ENCODE results near the gene MAP4K4. TPM values are rescaled to one million over a fixed set of nuclear protein-coding genes. Genes with fewer than 3 reads are reported as not detected.

The MAP4K4 gene
- polyA plus RNA-seq, 1 experiment = 158 TPM

DNA sequence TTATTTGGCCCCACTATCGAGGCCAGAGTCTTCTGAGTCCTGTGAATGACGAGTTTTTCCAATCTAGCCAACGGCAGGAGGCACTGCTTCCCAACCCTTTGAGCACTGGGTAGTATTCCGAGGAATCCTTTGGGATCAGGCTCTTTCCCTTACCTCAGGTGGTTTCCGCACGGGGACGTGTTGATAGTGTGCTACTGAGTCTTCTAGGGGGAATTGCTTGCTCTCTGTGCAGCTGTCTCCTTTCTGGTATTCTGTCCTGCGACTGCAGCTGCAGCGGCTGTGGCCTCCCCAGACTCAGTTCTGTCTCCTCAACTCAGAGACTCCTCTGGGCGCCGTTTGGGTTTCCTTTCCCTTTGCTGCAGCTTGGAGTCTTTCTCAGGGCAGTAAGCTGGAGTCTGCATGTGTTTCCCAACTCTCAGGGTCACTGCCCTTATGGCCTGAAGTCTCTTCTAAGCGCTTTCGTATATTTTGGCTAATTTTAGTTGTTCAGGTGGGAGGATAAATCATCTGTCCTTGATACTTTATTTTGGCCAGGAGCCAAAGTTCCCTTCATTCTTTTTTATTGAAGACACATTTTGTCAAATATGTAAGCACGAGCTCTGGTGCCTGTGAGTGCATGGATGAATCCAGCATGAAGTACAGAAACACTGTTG is 118.4 kb downstream of the MAP4K4 start:
- POLR2A ChIA-PET = interaction anchor here (1.0 kb wide), 1 partner anchor 436 kb away, joined by 3 read pairs; no protein-coding TSS in a partner anchor
- no peak for DNase-seq (ENCODE audit: low read depth, low spot score)
- CTCF ChIA-PET = interaction anchor here (0.7 to 1.7 kb wide), 3 partner anchors 15 to 398 kb away, joined by 3 to 6 read pairs (median 5); no protein-coding TSS in a partner anchor
- Histone ChIP-seq H3K27me3 (ENCODE audit: control insufficient read depth, insufficient read depth, low read length) (no peaks in the 10 kb centered on the region), H3K4me3 (ENCODE audit: low read depth, low read length) (no peak overlapping the region), H3K9me3 (ENCODE audit: control insufficient read depth, insufficient read depth, low read length) (no peaks in the 10 kb centered on the region), H3K27ac (ENCODE audit: low read depth, low read length) (no peak overlapping the region)
- TF ChIP-seq, protein P1, sequence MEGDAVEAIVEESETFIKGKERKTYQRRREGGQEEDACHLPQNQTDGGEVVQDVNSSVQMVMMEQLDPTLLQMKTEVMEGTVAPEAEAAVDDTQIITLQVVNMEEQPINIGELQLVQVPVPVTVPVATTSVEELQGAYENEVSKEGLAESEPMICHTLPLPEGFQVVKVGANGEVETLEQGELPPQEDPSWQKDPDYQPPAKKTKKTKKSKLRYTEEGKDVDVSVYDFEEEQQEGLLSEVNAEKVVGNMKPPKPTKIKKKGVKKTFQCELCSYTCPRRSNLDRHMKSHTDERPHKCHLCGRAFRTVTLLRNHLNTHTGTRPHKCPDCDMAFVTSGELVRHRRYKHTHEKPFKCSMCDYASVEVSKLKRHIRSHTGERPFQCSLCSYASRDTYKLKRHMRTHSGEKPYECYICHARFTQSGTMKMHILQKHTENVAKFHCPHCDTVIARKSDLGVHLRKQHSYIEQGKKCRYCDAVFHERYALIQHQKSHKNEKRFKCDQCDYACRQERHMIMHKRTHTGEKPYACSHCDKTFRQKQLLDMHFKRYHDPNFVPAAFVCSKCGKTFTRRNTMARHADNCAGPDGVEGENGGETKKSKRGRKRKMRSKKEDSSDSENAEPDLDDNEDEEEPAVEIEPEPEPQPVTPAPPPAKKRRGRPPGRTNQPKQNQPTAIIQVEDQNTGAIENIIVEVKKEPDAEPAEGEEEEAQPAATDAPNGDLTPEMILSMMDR (IDR thresholded peaks at IDR 0.05; ENCODE audit: low read depth, low read length) = no peak

DNA sequence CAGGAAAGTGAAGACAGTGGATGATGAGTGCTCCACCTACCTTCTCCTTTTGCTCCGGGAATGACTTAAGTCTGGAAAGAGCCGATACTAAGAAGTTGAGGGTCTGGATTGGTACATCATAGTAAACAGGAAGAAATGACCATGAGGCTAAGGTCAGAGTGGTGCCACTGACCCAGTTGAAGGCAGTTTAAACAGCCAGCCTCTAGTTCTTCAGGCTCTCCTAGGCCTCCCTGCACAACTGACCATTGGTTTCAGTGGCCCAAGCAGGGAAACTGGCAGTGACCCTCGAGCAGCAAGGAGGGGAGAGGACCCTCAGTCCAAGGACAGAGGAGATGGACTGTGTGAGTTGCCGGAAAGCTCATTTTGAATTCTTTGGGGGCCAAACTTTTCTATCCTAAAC is 119.1 kb downstream of the MAP4K4 start:
- no peaks in the 10 kb centered on the region for H3K27me3 ChIP-seq (ENCODE audit: control insufficient read depth, insufficient read depth, low read length)
- CTCF ChIA-PET = interaction anchor here (0.6 to 1.3 kb wide), 3 partner anchors 15 to 517 kb away, joined by 3 to 5 read pairs (median 3); no protein-coding TSS in a partner anchor
- TF ChIP-seq, protein P1 (IDR thresholded peaks at IDR 0.05; ENCODE audit: low read depth, low read length) = no peak
- H3K4me3 ChIP-seq (ENCODE audit: low read depth, low read length) = no peak overlapping the region
- H3K27ac ChIP-seq (ENCODE audit: low read depth, low read length) = no peak overlapping the region
- POLR2A ChIA-PET = interaction anchor here (1.0 kb wide), 1 partner anchor 436 kb away, joined by 3 read pairs; no protein-coding TSS in a partner anchor
- DNase-seq (ENCODE audit: low read depth, low spot score) = no peak
- H3K9me3 ChIP-seq (ENCODE audit: control insufficient read depth, insufficient read depth, low read length) = no peaks in the 10 kb centered on the region

DNA sequence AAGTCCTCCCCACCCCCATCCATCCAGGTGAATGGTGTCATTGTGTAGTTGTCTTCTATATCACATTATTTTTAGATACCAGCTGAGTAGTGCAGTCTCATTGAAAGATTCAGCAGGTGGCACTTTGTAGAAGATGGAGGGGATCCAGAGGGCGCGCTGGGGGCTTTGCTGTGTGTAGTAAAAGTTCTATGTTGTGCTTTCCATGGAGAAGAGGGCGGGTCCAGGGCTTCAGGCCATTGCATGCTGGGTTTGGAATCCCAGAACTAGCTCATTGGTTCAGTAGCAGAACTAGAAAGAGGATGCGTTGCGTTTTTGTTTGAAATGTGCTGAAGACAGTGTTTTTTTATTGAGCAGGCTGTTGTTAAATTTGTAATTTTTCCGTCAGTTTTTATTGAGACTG is 120.0 kb downstream of the MAP4K4 start:
- H3K27me3 ChIP-seq (ENCODE audit: control insufficient read depth, insufficient read depth, low read length) = no peaks in the 10 kb centered on the region
- CTCF ChIA-PET = interaction anchor here (1.3 kb wide), 1 partner anchor 14 kb away, joined by 5 read pairs; no protein-coding TSS in a partner anchor
- no peak overlapping the region for H3K27ac ChIP-seq (ENCODE audit: low read depth, low read length)
- no peaks in the 10 kb centered on the region for H3K9me3 ChIP-seq (ENCODE audit: control insufficient read depth, insufficient read depth, low read length)
- DNase-seq (ENCODE audit: low read depth, low spot score) = no peak
- no peak overlapping the region for H3K4me3 ChIP-seq (ENCODE audit: low read depth, low read length)
- TF ChIP-seq, protein P1 (IDR thresholded peaks at IDR 0.05; ENCODE audit: low read depth, low read length) = no peak
- POLR2A ChIA-PET = no interaction called here

DNA sequence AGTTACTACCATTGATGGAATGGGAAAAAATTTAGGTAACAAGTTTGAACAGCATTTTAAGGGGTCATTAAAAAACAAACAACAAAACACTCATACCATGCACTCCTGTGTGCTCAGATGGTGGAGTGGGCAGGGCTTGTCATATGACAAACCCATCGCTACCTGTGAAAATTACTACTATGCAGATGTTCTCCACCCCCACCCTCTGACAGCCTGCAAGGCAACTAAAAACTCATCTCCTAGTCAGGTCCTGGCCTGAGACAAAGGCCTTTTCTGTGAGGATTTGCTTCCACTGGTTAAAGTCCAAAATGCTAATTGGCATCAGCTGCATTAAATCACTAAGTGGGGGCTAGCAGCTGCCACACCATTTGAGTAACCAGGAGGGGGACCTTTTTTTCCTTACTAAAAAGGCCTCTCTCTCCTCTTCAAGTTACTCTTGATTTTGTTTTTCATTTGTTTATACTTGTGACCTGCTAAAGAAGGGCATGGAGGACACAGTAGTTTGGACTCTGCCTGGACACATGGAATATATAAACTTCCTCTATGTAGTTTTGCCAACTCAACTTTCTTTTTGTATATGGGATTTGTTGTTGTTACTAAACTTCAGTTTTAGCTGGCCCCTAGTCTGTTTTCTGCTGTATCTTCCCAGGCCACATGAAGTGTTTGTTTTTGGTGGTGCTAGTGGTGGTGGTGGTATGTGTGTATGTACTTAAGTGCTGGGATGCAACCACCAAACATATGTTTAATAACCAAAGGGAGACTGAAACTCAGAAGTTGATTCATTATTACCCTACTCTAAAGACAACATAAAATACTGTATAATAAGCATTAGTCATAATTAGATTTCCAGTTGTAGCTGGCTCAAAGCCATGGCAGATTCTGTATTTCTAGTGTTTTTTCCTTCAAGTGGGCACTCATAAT is 121.3 kb downstream of the MAP4K4 start:
- peak; percentile 60 for DNase-seq (ENCODE audit: low read depth, low spot score)
- no peaks in the 10 kb centered on the region for H3K9me3 ChIP-seq (ENCODE audit: control insufficient read depth, insufficient read depth, low read length)
- H3K27me3 ChIP-seq (ENCODE audit: control insufficient read depth, insufficient read depth, low read length) = no peaks in the 10 kb centered on the region
- ChIA-PET CTCF (interaction anchor here (0.6 to 0.9 kb wide), 2 partner anchors 12 to 400 kb away, joined by 3 read pairs; no protein-coding TSS in a partner anchor), POLR2A (no interaction called here)
- no peak overlapping the region for H3K27ac ChIP-seq (ENCODE audit: low read depth, low read length)
- H3K4me3 ChIP-seq (ENCODE audit: low read depth, low read length) = no peak overlapping the region
- TF ChIP-seq, protein P1 (IDR thresholded peaks at IDR 0.05; ENCODE audit: low read depth, low read length) = no peak

All from AG04450 (cell line).